ENCODE data around the gene EHF. TPM values are rescaled to one million over a fixed set of nuclear protein-coding genes. Genes with fewer than 3 reads are reported as not detected.

EHF gene
- total RNA-seq, 2 donors from 2014 or later: 0.22 TPM; not detected in 1

DNA sequence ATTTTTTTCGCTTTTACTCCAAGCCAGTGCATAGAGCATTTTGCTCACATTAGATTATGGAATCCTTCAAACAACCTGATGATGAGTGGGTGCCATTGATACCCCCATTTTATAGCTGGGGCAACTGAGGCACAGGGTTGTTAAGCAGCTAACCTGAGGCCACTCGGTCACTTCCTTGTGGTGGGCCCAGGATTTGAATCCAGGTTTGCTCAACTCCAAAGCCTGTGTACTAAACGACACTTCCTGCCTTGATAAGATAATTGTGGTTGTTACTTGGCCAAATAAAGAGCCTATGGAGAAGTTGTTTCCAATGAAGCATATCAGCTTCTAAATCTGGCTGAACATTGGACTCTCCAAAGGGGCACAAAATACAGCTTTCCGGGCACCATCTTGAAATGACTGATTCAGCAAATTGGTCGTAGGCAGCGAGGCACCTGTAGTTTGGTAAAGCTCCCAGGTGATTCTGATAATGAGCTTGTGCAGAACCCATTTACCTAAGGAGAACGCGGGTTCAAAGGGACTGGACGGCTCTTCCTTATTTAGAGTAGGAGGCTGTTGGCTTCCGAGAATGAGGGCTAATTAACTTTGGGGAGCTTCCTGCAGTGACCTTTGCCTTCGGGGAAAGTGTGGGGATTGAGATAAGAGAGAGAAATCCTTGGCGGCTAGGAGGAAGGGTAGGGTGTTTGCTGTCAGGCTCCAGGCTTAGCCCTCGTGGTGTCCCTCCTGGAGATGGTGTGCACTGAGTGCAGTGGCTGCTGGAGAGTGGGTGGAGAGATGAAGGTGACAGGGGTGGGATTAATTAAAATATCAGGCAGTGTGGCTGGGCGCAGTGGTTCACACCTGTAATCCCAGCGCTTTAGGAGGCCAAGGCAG, 17.5 kb upstream of the EHF start:
- TF ChIP-seq, protein P1, sequence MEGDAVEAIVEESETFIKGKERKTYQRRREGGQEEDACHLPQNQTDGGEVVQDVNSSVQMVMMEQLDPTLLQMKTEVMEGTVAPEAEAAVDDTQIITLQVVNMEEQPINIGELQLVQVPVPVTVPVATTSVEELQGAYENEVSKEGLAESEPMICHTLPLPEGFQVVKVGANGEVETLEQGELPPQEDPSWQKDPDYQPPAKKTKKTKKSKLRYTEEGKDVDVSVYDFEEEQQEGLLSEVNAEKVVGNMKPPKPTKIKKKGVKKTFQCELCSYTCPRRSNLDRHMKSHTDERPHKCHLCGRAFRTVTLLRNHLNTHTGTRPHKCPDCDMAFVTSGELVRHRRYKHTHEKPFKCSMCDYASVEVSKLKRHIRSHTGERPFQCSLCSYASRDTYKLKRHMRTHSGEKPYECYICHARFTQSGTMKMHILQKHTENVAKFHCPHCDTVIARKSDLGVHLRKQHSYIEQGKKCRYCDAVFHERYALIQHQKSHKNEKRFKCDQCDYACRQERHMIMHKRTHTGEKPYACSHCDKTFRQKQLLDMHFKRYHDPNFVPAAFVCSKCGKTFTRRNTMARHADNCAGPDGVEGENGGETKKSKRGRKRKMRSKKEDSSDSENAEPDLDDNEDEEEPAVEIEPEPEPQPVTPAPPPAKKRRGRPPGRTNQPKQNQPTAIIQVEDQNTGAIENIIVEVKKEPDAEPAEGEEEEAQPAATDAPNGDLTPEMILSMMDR (conservative IDR thresholded peaks at IDR 0.05): no peak
- Histone ChIP-seq H3K9me3 (ENCODE audit: control insufficient read depth, low read length) (no peaks in the 10 kb centered on the region), H3K4me1 (ENCODE audit: control insufficient read depth, insufficient read depth, low read length) (peaks cover 21% of the 10 kb centered on the region), H3K4me3 (ENCODE audit: low read length) (peak overlapping the region; percentile 4), H3K27ac (ENCODE audit: low read depth, low read length) (no peak overlapping the region), H3K36me3 (ENCODE audit: control insufficient read depth, insufficient read depth, low read length) (no peaks in the 10 kb centered on the region), H3K9ac (ENCODE audit: extremely low read depth, low read length, poor library complexity, severe bottlenecking) (no peak overlapping the region), H3K27me3 (ENCODE audit: control insufficient read depth, insufficient read depth, low read length, poor library complexity, severe bottlenecking) (no peaks in the 10 kb centered on the region)
- Mint-ChIP-seq H3K4me3 (peak overlapping the region; percentile 3), H3K9me3 (no peaks in the 10 kb centered on the region), H3K27ac (peak overlapping the region; percentile 73), H3K4me1 (peaks cover 58% of the 10 kb centered on the region), H3K27me3 (ENCODE audit: insufficient read depth) (peaks cover 4% of the 10 kb centered on the region), H3K36me3 (ENCODE audit: low read depth) (no peaks in the 10 kb centered on the region)
- 83 to 90% methylated on average over 11 to 15 of the region's 15 CpGs for WGBS, 2 experiments (ENCODE audit: insufficient coverage in 1 of 2, insufficient read length in 1 of 2)
- DNase-seq: no peak

DNA sequence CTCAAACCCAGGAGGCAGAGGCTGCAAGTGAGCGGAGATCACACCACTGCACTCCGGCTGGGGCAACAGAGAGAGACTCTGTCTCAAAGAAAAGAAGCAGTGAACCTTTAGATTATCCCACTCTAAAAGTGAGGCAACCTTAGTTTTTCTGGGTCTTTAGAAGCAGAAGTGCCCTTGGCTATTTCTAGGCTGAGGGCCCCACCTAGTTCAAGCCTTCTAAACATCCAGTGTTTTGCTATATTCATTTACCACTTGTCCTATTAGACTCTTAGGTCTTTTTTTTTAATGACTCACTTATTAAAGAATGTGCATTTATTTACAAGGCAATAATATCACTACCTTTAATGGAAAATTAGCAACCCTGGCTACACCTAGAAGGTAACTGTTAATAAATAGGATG, 16.7 kb upstream of the EHF start:
- peak overlapping the region; percentile 3 for H3K4me3 Mint-ChIP-seq
- TF ChIP-seq, protein P1 (conservative IDR thresholded peaks at IDR 0.05): no peak
- no peaks in the 10 kb centered on the region for H3K36me3 Mint-ChIP-seq (ENCODE audit: low read depth)
- no peaks in the 10 kb centered on the region for H3K36me3 ChIP-seq (ENCODE audit: control insufficient read depth, insufficient read depth, low read length)
- H3K9ac ChIP-seq (ENCODE audit: extremely low read depth, low read length, poor library complexity, severe bottlenecking): no peak overlapping the region
- no peak overlapping the region for H3K27ac Mint-ChIP-seq
- H3K27me3 ChIP-seq (ENCODE audit: control insufficient read depth, insufficient read depth, low read length, poor library complexity, severe bottlenecking): no peaks in the 10 kb centered on the region
- DNase-seq: no peak
- WGBS, 2 experiments (ENCODE audit: insufficient coverage in 1 of 2, insufficient read length in 1 of 2): 88 to 94% methylated on average over 2 of the region's 2 CpGs
- H3K9me3 ChIP-seq (ENCODE audit: control insufficient read depth, low read length): no peaks in the 10 kb centered on the region
- H3K4me1 Mint-ChIP-seq: peaks cover 59% of the 10 kb centered on the region
- H3K4me3 ChIP-seq (ENCODE audit: low read length): no peak overlapping the region
- H3K27me3 Mint-ChIP-seq (ENCODE audit: insufficient read depth): peaks cover 4% of the 10 kb centered on the region
- H3K27ac ChIP-seq (ENCODE audit: low read depth, low read length): no peak overlapping the region
- peaks cover 21% of the 10 kb centered on the region for H3K4me1 ChIP-seq (ENCODE audit: control insufficient read depth, insufficient read depth, low read length)
- H3K9me3 Mint-ChIP-seq: no peaks in the 10 kb centered on the region

DNA sequence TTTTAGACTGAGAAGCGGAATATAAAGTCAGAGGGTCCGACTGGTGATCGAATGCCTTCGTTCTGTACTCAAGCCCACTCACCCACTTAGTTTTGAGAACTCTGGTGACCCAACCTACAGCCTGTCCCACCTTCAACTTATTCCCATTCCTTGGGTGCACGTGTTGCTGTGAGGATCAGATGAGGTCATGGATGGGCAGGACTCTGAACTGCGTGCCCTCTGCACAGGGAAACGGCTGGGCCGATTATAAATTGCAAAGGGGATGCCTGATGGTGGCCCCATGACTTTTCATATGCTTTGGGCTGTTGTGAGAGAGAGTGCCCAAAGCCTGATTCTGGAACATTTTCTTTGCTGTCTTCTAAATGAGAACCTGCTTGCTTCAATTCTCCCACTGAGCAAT, 16.0 kb upstream of the EHF start:
- no peak overlapping the region for H3K27ac Mint-ChIP-seq
- 74 to 82% methylated on average over 6 to 8 of the region's 8 CpGs for WGBS, 2 experiments (ENCODE audit: insufficient coverage in 1 of 2, insufficient read length in 1 of 2)
- TF ChIP-seq, protein P1 (conservative IDR thresholded peaks at IDR 0.05): no peak

More for the DNA sequence above, 16.0 kb upstream of the EHF start:
- Mint-ChIP-seq H3K4me1 (peaks cover 62% of the 10 kb centered on the region), H3K4me3 (no peak overlapping the region), H3K9me3 (no peaks in the 10 kb centered on the region), H3K27me3 (ENCODE audit: insufficient read depth) (peaks cover 4% of the 10 kb centered on the region), H3K36me3 (ENCODE audit: low read depth) (no peaks in the 10 kb centered on the region)
- Histone ChIP-seq H3K27ac (ENCODE audit: low read depth, low read length) (no peak overlapping the region), H3K9ac (ENCODE audit: extremely low read depth, low read length, poor library complexity, severe bottlenecking) (no peak overlapping the region), H3K36me3 (ENCODE audit: control insufficient read depth, insufficient read depth, low read length) (no peaks in the 10 kb centered on the region), H3K4me3 (ENCODE audit: low read length) (no peak overlapping the region), H3K27me3 (ENCODE audit: control insufficient read depth, insufficient read depth, low read length, poor library complexity, severe bottlenecking) (no peaks in the 10 kb centered on the region), H3K9me3 (ENCODE audit: control insufficient read depth, low read length) (no peaks in the 10 kb centered on the region), H3K4me1 (ENCODE audit: control insufficient read depth, insufficient read depth, low read length) (peaks cover 18% of the 10 kb centered on the region)
- no peak for DNase-seq
